Stimulated activated naive CD8-positive, alpha-beta T cell treated with anti-CD3 and anti-CD28 coated beads, Interleukin-15, Interleukin-2, amounts not matched to agents 100 U/mL and 50 U/mL, for 24 hours (primary cell): ENCODE data around the gene GDA.

Source experiments
- ATAC-seq: fragments of 150-1000 bp; cut with Tn5 transposase; one replicate; pipeline ENCODE4 v1.10.0; 2021
- DNase-seq: peaks from one replicate; pipeline ENCODE4 v3.0.0; 2021

The GDA gene

DNA sequence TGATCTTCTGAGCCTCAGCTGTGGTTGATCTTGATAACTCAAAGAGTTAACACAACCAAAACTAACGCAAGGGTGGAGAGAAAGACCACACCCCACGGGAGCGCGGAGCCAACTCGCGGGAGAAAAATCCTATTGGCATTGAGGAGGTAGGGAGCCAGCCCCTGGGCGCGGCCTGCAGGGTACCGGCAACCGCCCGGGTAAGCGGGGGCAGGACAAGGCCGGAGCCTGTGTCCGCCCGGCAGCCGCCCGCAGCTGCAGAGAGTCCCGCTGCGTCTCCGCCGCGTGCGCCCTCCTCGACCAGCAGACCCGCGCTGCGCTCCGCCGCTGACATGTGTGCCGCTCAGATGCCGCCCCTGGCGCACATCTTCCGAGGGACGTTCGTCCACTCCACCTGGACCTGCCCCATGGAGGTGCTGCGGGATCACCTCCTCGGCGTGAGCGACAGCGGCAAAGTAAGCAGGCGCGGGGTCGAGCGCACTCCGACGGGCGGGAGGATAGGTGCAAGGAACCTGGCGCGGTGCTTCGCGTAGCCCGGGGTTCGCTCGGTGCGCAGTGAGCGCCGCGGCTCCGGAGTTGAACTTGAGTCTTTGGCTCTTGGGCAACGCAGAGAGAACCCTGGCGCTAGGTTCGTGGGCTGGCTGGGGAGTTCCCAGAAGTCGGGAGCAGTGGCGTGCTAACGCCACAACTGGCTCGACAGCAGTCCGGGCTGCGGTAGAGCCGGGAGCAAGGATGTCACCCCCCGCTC is at the start of gene GDA:
Gene GDA, plus strand, starts transcription at position 210 of the 745 bp plus-strand sequence. Its CDS starts 120 bp downstream, at position 330.
- ATAC-seq, result no peak
- DNase-seq, result no peak

DNA sequence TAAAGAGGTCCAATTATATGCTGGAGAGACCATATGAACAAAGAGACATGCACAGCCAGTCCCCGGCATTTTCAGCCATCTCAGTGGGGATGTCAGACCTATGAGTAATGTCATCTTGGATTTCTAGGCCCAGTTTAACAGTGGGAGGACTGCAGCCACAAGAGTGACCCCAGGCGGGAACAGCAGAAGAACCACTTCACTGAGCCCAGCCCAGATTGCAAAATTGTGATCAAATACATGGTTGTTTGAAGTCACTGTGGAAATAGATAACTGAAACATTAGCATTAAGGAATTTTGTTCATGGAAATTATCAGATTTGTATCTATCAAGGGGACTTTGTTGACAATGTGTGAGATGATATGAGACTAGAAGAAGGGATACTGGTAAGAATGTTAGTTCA is 46.7 kb upstream of the GDA start:
- DNase-seq, result no peak
- ATAC-seq, result no peak

DNA sequence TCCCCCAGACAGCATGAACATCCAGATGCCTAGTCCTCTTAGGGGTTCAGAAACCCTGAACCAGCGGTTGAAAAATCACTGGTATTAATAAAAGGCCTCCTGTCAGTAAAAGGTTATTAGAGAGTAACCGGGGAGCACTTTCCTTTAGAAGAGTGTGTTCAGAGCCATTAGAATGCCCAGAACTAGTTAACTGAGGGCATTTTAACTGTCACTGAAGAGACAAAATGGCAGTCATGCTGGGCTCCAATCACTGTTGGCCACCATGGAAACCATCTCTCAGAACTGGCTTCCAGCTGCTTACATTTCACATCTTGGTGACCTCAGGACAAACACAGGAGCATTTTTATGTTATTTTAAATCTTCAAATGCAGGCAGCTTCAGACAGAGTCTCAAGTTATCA is 36.2 kb upstream of the GDA start:
- DNase-seq, result no peak
- no peak for ATAC-seq

DNA sequence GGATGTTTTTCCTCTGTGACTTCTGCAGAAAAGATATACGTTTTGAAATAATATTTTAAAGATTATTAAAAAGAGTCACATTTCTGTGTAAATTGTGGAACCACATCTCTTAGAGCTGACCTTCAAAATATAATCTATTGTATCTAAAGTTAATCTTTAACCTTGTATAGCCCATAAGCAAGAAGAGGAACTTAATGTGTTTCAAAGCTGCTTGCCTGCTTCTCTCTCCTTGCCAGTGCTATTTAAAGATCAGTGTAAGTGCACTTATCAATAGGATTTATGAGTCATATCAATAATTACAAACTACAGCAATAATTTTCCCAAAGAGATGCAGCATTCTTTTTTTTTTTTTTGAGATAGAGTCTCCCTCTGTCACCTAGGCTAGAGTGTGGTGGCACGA is 29.4 kb upstream of the GDA start:
- ATAC-seq, result no peak

DNA sequence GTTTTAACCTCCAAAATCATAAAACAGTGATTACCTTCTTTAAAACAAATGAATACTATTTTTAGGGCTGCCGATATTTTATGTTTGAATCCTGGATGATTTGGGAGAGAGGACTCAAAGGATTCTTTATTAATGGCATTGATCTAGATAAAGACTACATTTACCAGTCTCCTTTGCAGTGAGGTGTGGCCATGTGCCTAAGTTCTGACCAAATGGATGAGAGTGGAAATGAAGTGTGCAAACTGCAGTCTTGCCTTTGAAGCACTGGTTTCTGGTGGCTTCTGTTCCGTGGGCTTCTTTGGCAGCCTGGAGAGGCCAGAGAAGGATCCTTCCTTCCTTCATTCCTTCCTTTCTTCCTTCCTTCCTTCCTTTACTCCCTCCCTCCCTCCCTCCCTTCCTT is 24.3 kb upstream of the GDA start:
- no peak for DNase-seq
- ATAC-seq, result no peak

More for the DNA sequence above, 29.4 kb upstream of the GDA start:
- DNase-seq, result no peak

DNA sequence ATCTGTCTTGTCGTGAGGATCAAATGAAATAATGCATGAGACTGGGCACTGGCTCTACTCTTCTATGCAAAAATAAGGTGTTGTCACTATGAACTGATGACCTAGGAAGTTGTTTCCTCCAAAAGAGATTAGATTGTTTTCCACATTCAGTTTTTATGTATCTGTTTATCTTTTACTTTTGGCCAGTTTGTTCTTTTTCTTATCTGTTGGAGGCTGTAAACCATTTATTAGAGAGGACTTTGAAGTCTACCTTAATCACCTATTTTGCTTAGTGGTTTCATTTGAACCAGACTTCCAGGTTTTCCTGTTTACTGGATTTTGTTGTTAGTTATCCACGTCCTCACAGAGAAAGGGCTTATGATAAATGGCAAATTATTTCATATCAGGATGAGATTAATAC is 21.5 kb upstream of the GDA start:
- ATAC-seq (no peak), DNase-seq (no peak)

DNA sequence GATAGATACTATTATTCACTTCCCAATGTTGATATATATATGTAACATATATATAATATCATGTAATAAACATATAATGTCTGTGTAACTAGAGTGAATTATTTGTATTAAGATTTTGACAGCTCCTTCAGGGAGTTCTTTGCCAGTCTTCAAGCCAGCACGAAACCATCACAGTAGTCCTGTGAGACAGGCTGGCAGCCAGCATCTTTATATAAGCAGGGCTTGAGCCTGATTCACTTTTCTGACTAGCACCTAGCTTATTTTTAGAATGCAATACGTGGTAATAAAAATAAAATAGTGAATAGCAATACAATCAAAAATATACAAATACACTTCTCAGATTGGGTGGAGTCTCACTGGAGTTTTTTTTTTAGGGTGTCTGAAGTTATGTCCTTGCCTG is 20.7 kb upstream of the GDA start:
- ATAC-seq, result no peak
- no peak for DNase-seq

DNA sequence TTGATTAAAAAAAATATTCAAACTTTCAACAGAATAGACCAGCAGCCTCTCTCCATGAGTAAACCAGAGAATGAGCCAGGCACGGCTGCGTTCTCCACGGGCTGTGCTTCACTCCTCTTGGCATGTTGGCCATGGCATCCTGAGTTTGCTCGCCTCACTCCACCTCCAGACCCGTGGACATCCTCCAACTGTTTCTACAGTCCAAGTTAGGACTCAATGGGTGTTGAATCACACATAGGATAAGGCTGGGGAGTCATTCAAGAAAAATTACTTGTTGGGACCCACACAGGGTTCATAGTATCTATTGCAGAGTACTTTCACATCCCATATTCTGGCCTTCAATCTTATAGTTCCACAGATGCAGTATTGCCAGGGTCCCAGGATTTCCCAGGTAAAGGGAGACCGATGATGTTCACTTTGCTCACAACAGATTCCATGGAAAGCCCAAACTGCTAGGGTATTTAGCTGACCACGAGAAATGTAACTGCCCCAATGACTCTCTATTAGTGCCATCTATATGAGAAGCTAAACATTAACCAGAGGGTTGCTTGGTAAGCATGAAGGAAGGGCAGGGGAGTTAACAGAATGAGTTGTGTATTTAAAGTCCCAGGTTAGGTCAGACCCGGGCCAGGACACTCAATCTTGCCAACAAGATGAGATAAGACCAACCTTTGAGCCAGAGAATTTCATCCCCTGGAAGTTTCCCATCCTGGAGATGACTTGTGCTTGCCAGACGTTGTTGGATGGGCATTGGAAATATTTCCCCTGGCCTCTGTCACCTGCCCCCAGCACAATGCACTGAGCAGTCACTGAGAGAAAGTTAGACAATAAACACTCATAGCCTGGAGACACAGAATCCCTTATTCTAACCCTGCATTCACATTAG is 19.7 kb upstream of the GDA start:
- DNase-seq, result no peak

DNA sequence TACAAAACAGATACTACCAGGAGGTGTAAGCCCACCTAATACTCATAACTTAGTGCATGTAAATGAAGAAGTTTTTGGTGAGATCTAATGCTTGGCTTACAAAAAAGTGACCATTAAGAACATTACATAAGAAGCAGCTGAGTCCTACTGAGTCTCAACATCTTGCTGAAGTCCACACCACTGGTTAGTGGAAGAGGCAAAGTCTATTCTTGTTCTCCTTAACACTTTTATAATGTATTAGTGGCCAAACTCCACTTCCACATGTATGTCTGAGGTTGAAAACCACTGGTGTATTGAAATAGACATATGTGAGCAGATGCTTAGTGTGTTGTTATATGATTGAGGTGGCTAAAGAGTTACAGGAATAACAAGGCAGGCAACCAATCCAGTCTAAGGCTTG is 18.9 kb upstream of the GDA start:
- no peak for ATAC-seq

More for the DNA sequence above, 19.7 kb upstream of the GDA start:
- no peak for ATAC-seq

DNA sequence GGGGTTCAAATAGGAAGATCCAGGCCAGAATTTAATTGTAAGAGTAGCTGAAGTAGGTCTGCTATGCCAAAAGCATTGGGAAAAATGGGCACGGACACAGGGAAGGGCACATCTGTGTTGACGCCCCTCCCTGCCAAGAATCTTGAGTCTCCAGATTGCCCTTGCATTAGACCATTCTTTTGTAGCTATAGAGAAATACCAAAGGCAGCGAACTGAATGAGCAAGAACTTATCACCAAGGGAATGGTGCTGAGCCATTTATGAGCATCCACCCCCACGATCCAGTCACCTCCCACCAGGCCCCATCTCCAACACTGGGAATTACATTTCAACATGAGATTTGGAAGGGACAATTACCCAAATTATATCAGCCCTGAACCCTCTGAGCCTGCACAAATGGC is 18.0 kb upstream of the GDA start:
- ATAC-seq (no peak), DNase-seq (no peak)

More for the DNA sequence above, 18.9 kb upstream of the GDA start:
- no peak for DNase-seq

DNA sequence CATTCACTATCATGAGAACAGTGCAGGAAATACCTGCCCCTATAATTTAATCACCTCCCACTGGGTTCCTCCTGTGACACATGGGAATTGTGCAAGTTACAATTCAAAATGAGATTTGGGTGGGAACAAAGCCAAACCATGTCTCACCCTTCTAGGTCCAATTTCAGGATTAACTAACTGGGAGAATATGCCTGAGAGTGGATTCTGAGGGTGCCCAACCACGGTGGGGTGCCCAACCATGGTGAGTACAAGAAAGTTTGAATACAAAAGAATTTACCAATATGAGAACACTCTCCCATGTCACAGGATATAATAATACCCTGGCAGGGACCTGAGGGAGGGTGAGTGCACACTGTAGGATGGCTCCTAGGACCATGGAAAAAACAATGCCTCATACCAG is 17.2 kb upstream of the GDA start:
- DNase-seq (no peak), ATAC-seq (no peak)

DNA sequence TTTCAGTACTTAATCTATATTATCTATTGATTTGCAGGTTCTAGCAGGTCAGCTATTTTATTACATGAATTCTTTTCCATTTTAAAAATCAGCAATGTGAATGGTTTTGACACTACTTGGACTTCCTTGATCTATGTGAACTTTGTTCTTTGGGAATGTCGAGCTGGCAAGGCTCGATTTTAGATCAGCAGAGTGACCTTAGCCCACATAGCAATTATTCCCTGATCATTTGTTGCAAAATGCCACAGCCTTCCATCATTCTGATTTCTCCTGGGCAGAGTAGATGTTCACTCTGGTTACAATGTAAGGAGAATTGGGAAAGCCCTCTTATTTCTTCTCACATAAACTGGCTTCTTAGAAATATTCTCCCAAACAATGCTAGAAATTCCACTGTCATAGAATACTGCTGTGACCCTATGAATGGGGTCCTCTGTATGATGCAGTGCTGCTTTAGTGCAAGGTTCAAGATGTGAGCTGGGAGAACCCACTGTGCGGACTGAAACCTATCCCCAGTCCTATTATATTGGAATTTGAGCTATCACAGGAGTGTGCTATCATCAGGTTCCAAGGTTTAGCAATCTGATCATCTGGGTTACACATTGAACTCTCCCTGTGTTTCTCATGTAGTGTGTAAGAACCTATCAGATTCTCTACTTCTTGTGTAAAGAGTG is 15.7 kb upstream of the GDA start:
- DNase-seq, result no peak
- no peak for ATAC-seq

DNA sequence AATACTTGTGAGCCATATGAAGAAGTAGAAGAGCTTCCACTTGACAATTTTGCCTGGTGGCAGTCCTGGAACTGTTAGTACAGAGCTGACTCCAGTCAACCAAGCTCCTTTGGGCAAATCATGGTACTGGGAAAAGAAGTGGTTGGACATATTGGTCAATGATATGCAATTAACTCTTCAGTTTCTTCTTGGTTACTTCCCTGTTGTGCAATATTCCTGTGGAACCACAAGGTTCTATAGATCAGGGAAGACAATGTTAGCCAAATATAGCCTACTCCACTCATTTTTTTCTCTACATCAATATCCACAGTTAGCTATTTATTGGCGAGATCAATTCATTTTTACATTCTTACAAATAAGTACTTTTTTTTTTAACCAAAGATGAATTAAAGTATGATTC is 14.4 kb upstream of the GDA start:
- ATAC-seq, result no peak
- no peak for DNase-seq

DNA sequence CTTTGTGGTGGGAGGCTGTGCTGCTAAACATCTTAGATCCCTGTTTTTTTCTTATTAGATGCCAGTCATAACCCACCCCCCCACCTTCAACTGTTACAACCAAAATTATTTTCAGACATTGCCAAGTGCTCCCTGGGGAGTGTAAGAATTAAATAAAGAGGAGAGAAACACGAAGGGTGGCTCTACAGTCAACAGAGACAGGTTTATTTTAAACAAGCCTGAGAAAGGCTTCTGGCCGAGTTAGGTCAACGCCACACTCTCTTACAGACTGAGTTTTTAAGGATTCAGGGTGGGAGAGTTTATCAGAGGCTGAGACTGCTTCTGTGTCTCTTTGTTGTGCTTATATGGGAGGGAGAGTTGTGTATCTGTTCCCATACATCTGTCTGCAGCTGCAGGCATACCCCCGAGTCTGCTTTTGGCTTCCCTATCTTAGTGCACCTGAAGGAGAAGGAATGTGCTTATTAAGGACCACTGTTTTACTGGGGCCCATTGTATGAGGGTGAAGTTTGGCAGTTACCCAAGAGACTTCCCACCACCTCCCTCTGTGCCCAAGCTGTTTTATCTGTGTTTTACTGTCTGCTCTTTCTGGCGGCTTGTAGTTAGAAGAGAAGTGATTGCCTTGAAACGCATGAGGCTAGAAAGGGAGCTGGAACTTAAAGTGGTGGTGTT is 11.4 kb upstream of the GDA start:
- DNase-seq (no peak), ATAC-seq (no peak)

DNA sequence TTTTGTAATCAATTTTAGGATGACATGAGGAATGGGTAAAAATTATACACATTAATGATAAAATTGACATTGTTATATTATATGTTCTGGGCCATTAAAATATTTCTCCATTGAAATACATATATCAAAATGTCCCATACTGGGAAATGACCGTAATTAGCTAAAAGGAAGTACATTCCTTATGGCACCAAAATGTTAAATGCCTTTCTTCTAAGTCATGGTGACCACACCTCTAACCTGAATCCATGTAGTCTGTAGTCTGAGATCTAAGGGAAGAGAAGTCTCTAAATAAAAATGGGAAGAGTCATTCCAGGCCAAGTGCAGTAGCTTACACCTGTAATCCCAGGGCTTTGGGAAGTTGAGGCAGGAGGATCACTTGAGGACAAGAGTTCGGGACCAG is 10.0 kb upstream of the GDA start:
- no peak for DNase-seq
- ATAC-seq, result no peak

DNA sequence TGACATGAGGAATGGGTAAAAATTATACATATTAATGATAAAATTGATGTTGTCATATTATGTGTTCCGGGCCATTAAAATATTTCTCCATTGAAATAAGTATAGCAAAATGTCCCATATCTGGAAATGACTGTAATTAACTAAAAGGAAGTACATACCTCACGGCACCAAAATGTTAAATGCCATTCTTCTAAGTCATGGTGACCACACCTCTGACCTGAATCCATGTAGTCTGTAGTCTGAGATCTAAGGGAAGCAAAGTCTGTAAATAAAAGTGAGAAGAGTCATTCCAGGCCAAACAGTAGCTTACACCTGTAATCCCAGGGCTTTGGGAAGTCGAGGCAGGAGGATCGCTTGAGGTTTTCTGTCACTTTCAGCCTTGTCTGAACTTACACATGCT is 8.7 kb upstream of the GDA start:
- ATAC-seq, result no peak

DNA sequence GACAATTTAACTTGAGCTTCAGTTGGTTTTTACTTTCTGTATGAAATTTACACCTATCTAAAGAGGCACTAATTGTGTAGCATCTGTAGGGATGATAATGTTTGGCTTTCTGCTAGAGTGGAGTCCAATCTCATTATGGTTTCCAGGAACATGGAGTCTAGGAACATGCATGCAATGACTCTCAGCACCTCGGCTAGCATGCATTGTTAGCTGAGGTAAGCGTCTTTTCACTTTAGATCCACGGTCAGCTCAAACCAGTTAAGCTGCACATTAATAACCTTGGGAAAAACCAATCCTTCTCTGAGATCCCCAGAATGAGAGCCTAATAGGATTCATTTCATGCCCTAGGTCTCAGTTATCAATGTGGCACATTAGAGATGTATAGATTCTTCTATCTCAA is 7.8 kb upstream of the GDA start:
- DNase-seq (no peak), ATAC-seq (no peak)

More for the DNA sequence above, 8.7 kb upstream of the GDA start:
- DNase-seq, result no peak

DNA sequence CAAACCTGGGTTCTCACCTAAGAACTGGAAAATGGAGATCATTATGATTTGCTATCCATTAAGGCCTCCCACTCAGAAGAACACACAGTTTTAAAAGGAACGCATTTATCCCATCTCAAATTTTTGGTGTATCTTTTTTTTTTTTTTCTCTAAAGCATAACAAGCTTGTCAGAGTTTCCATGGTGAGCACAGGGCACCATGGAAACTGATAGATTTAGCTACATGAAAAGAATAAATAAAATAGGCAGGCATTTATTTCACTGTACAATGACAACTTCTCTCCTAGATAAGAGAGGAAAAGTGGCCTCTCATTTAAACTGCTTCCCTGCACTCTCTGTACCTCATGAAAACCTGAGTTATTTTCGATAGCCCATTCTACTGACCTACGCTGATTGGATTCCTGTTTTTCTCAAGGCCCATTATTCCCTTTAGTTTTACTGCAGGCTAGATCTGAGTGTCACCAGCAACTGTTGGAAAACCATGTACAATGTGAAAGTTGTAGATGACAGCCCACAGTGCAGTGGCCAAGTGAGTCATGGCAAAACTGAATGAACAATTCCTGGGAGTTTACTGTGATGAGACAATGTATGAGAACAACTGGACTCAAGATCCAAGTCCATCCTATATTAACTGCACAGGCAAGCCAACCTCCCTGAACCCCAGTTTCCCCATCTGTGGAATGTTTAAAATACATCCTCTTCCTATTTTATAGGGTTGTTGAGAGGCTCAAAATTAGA is 4.3 kb upstream of the GDA start:
- ATAC-seq (no peak), DNase-seq (no peak)

DNA sequence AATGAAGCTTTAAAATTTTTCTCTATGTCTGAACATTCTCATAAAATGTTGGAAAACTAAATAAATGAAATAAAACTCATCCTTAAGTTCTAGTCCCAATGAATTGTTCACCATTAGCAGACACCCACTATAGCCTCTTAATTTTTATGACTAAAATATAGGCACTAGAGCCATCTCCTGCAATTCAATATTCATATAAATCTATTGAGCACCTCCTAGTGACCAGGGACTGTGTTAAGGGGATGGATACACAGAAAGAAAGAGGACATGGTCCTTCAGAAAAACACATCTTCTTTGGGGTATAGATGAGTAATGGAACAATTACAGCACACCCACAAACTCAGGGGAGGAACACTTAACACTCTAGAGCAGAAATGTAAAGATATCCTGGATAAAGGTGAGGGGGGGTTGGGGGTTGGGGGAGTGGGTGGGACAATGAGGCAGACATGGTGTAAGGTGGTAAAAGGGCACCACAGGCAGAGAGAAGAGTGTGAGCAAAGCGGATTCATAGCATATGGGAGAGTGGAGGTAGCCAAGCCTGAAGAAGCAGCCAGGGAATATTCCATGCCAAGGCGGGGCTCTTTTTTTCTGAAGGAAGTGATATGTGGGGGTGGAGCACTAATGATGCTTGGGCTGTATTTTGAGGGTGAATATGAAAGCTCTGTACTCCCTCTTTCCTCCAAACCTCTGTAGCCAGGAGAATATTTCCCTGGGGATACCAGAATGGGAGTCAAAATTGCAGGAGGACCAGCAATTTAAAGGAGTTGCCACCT is 3.3 kb upstream of the GDA start:
- DNase-seq, result no peak
- no peak for ATAC-seq

DNA sequence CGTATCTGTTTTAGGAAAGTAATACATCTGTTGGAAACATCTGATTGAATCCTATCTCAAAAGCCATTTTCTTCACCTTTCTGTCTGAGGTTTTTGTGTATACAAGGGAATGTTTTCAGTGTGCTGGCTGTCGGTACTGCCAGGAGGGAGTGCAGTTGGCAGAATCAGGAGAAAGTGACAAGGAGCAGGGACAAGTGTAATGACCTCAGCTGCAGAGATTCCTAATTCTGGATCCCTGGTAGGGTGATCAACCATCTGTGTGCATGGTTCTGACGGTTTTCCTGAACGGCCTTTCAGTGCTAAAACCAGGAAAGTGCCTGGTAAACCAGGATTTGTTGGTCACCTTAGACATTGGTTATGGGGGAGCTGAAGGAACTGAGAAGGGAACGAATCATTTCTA is 1.6 kb upstream of the GDA start:
- DNase-seq (no peak), ATAC-seq (no peak)

DNA sequence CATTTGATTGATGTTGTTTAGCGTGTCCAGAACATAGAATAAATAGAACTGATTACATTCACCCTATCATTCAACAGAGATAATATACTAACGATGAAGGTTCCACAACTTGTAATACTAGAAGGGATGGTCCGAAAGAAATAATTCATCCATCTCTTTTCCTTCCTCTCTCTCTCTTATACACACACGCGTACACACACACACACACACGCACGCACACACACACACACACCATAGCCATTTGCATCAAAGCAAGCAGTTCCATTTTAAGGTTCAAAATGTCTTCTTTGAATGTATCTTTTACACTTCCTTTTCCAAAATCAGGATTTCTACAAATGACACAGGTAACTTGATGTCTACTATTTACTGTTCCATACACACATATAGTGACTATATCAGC is 887 bp downstream of the GDA start:
- DNase-seq, result no peak
- ATAC-seq, result no peak
